Endodermal cell (in vitro differentiated cells): ENCODE results near the gene RAB3IP. TPM values are rescaled to one million over a fixed set of nuclear protein-coding genes. Genes with fewer than 3 reads are reported as not detected.

Experiments used
- DNase-seq: peaks from one replicate; pipeline ENCODE4 v3.0.0-alpha.2; 2017
- H3K27ac ChIP-seq: 2 replicates; pipeline ENCODE4 v1.5.1; 2013; ENCODE audit warnings: mild to moderate bottlenecking, low read depth, low read length, moderate library complexity
- H3K27me3 ChIP-seq: 2 replicates; pipeline ENCODE4 v1.6.1; 2013; ENCODE audit warnings: mild to moderate bottlenecking, low read length, moderate library complexity; ENCODE audit not compliant: insufficient read depth, control insufficient read depth, poor library complexity, severe bottlenecking
- H3K36me3 ChIP-seq: 2 replicates; pipeline ENCODE4 v1.7.0; 2013; ENCODE audit warnings: mild to moderate bottlenecking, low read length, moderate library complexity; ENCODE audit not compliant: control insufficient read depth, insufficient read depth
- H3K4me1 ChIP-seq: one replicate; pipeline ENCODE4 v1.7.0; 2013; ENCODE audit warnings: low read length; ENCODE audit not compliant: control insufficient read depth, insufficient read depth
- H3K4me3 ChIP-seq: 2 replicates; pipeline ENCODE4 v1.5.1; 2013; ENCODE audit warnings: mild to moderate bottlenecking, low read length, moderate library complexity
- H3K9ac ChIP-seq: 2 replicates; pipeline ENCODE4 v1.6.1; 2013; ENCODE audit warnings: mild to moderate bottlenecking, low read length, moderate library complexity; ENCODE audit not compliant: poor library complexity, severe bottlenecking; ENCODE audit errors: extremely low read depth
- H3K9me3 ChIP-seq: 2 replicates; pipeline ENCODE4 v1.6.1; 2013; ENCODE audit warnings: mild to moderate bottlenecking, low read length, moderate library complexity; ENCODE audit not compliant: control insufficient read depth
- H3K27ac Mint-ChIP-seq: 2 replicates; pipeline ENCODE4 v1.8.0; 2020; ENCODE audit warnings: mixed read lengths
- H3K27me3 Mint-ChIP-seq: 2 replicates; pipeline ENCODE4 v1.8.0; 2021; ENCODE audit warnings: mild to moderate bottlenecking, mixed read lengths; ENCODE audit not compliant: insufficient read depth
- H3K36me3 Mint-ChIP-seq: 2 replicates; pipeline ENCODE4 v1.8.0; 2020; ENCODE audit warnings: low read depth, mixed read lengths
- H3K4me1 Mint-ChIP-seq: 2 replicates; pipeline ENCODE4 v1.8.0; 2020; ENCODE audit warnings: mixed read lengths
- H3K4me3 Mint-ChIP-seq: 2 replicates; pipeline ENCODE4 v1.8.0; 2020; ENCODE audit warnings: mild to moderate bottlenecking, moderate library complexity, mixed read lengths
- H3K9me3 Mint-ChIP-seq: 2 replicates; pipeline ENCODE4 v1.8.0; 2020; ENCODE audit warnings: mild to moderate bottlenecking, mixed read lengths
- WGBS, 2 experiments: methylation state at CpG; one replicate each; pipeline versions ENCODE4 v1.1.5 to v1.1.7; 2013; ENCODE audit warnings: missing lambda C conversion rate in 2 of 2, mixed read lengths in 1 of 2; ENCODE audit not compliant: insufficient coverage in 1 of 2, insufficient read length in 1 of 2; 5-methylcytosine and 5-hydroxymethylcytosine counted together
- total RNA-seq, 2 donors: library from RNA; stranded (reverse); fragmentation: NEBNext Ultra II Directional in 1 of 2; extraction: Animal tissue kit (Norgen Biotek cat#: 25700) in 1 of 2; gene quantifications; 2 replicates in 1 of 2; 3 replicates in 1 of 2; pipeline ENCODE4 v1.2.1, GENCODE V29; 2021
- TF ChIP-seq, protein P1 (sequence below): fragments of 200-600 bp; sonication (generic); conservative IDR thresholded peaks from 2 replicates; pipeline ENCODE4 v1.5.0; 2021; ENCODE audit warnings: antibody characterized with exemption, mild to moderate bottlenecking

RAB3IP gene
- total RNA-seq, 2 donors from 2014 or later = 48.3 to 52.8 TPM

DNA sequence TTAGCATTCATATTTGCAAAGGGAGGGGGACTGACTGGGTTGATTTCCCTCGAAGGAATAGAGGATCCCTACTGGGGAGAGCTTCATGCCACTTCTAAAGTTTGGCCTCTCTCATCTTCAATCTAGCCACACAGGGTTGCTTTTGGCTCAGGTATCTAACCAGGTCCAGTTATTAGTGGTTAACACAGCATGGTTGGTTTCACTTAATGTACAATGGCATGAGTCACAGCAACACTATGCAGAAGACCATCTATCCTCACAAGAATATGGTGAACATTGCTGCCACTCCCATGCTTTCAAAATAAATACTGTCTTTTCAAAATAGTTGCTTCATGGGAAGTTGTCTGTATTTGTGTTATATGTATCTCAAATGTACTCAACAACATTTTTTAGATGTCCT lies 6.6 kb upstream of the RAB3IP start:
- H3K9ac ChIP-seq = no peak overlapping the region
- TF ChIP-seq, protein P1, sequence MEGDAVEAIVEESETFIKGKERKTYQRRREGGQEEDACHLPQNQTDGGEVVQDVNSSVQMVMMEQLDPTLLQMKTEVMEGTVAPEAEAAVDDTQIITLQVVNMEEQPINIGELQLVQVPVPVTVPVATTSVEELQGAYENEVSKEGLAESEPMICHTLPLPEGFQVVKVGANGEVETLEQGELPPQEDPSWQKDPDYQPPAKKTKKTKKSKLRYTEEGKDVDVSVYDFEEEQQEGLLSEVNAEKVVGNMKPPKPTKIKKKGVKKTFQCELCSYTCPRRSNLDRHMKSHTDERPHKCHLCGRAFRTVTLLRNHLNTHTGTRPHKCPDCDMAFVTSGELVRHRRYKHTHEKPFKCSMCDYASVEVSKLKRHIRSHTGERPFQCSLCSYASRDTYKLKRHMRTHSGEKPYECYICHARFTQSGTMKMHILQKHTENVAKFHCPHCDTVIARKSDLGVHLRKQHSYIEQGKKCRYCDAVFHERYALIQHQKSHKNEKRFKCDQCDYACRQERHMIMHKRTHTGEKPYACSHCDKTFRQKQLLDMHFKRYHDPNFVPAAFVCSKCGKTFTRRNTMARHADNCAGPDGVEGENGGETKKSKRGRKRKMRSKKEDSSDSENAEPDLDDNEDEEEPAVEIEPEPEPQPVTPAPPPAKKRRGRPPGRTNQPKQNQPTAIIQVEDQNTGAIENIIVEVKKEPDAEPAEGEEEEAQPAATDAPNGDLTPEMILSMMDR = no peak
- peaks cover 26% of the 10 kb centered on the region for H3K27me3 Mint-ChIP-seq
- H3K9me3 Mint-ChIP-seq = no peaks in the 10 kb centered on the region
- DNase-seq = no peak
- H3K4me3 ChIP-seq = no peak overlapping the region
- H3K27ac ChIP-seq = no peak overlapping the region
- no peaks in the 10 kb centered on the region for H3K36me3 ChIP-seq
- H3K36me3 Mint-ChIP-seq = no peaks in the 10 kb centered on the region
- 71 to 93% methylated on average over 1 of the region's 1 CpG for WGBS, 2 experiments
- no peak overlapping the region for H3K4me3 Mint-ChIP-seq
- no peaks in the 10 kb centered on the region for H3K9me3 ChIP-seq
- peaks cover 7% of the 10 kb centered on the region for H3K27me3 ChIP-seq
- no peaks in the 10 kb centered on the region for H3K4me1 ChIP-seq
- no peak overlapping the region for H3K27ac Mint-ChIP-seq
- H3K4me1 Mint-ChIP-seq = no peaks in the 10 kb centered on the region

GRCh38 chr12:69733638-69734037 lies 5.0 kb upstream of the RAB3IP start:
- no peak overlapping the region for H3K9ac ChIP-seq
- Mint-ChIP-seq H3K4me1 (peaks cover 2% of the 10 kb centered on the region), H3K27ac (no peak overlapping the region), H3K27me3 (peaks cover 39% of the 10 kb centered on the region), H3K9me3 (no peaks in the 10 kb centered on the region), H3K36me3 (no peaks in the 10 kb centered on the region), H3K4me3 (no peak overlapping the region)
- H3K36me3 ChIP-seq = no peaks in the 10 kb centered on the region
- no peak for DNase-seq
- H3K27me3 ChIP-seq = peaks cover 20% of the 10 kb centered on the region
- no peaks in the 10 kb centered on the region for H3K4me1 ChIP-seq
- H3K4me3 ChIP-seq = no peak overlapping the region
- TF ChIP-seq, protein P1 = no peak
- H3K9me3 ChIP-seq = no peaks in the 10 kb centered on the region
- 86% methylated on average over 1 of the region's 1 CpG for WGBS, 2 experiments
- no peak overlapping the region for H3K27ac ChIP-seq

GRCh38 chr12:69739287-69740191 lies 879 bp downstream of the RAB3IP start:
- peak; percentile 85 for DNase-seq
- peak overlapping the region; percentile 74 for H3K27ac Mint-ChIP-seq
- H3K9me3 Mint-ChIP-seq = no peaks in the 10 kb centered on the region
- Histone ChIP-seq H3K9ac (peak overlapping the region; percentile 38), H3K36me3 (no peaks in the 10 kb centered on the region), H3K27me3 (peaks cover 20% of the 10 kb centered on the region), H3K4me1 (no peaks in the 10 kb centered on the region), H3K27ac (no peak overlapping the region), H3K4me3 (peak overlapping the region; percentile 80), H3K9me3 (no peaks in the 10 kb centered on the region)
- TF ChIP-seq, protein P1 = no peak
- 0 to 1% methylated on average over 13 to 66 of the region's 66 CpGs for WGBS, 2 experiments
- peaks cover 20% of the 10 kb centered on the region for H3K4me1 Mint-ChIP-seq
- H3K27me3 Mint-ChIP-seq = peaks cover 41% of the 10 kb centered on the region
- H3K4me3 Mint-ChIP-seq = peak overlapping the region; percentile 74
- no peaks in the 10 kb centered on the region for H3K36me3 Mint-ChIP-seq
